NT2/D1 (cell line): ENCODE results near the gene DMD.

ENCODE experiments used
- SUZ12 ChIP-seq: IDR thresholded peaks from 2 replicates; pipeline ENCODE4 v1.6.1; 2011; ENCODE audit not compliant: insufficient read length, insufficient read depth; ENCODE audit errors: extremely low read depth
- ZNF274 ChIP-seq: IDR thresholded peaks from 2 replicates; pipeline ENCODE4 v1.6.1; 2011; ENCODE audit warnings: mild to moderate bottlenecking, low read depth, low read length

- TF ChIP-seq ZNF274 (no peak), SUZ12 (no peak)
These were observed 4.3 kb downstream of the DMD start for GRCh38 chrX:33207056-33207455.
